OCI-M2 (cell line): Measurements from ENCODE around the gene MRPL23.

ENCODE experiments used
- DNase-seq: peaks from one replicate; lab custom pipeline; 2025; ENCODE audit not compliant: unreplicated experiment; lab: John Stamatoyannopoulos, UW

MRPL23 gene

DNA sequence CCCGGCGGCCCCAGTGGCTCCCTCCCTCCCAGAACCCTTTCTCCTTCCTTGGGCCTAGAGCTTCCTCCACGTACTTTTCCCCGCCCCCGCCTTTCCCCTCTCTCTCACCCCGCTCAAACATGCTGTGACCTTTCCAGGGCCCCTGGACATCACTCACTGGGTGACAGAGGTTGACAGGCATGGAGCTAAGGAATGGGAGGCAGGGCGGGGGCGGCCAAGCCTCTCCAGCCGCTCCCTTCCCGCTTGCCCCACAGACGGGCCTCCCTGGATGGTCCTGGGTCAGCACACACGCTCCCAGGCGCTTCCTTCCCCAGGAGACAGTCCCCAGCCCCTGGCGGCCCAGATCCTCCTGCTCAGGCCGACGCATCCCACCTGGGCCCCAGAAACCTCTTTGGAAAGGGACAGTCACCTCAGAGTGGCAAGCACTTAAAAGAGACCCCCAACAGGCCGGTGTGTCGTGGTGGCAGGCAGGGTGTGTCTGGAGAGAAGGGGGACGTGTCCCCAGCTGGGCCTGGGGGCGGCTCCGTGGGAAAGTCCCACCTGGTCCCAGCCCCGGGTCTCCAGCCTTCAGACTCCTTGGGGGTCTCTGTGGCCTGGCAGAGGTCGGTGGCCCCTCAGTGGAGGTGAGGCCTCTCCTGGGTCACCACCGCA is 41.7 kb downstream of the MRPL23 start:
- no peak for DNase-seq

DNA sequence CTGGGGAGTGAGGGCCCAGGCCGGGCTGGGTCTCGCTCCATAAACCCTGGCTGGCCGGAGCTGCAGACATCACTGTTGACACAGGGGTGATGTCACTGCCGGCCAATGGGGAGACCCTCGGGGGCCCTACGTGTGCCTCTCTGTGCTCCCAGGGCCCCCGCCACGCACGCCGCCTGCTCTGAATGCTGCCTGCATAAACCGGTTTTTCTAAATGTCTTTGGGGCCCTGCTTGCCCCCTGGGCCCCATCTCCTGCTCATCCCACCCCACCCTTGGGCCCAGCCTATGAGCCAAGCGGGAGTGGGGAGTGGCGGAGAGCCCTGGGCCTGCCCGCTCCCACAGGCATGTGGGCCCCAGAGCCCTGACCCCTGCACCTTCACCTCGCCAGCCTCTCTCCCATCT is 42.8 kb downstream of the MRPL23 start:
- no peak for DNase-seq

DNA sequence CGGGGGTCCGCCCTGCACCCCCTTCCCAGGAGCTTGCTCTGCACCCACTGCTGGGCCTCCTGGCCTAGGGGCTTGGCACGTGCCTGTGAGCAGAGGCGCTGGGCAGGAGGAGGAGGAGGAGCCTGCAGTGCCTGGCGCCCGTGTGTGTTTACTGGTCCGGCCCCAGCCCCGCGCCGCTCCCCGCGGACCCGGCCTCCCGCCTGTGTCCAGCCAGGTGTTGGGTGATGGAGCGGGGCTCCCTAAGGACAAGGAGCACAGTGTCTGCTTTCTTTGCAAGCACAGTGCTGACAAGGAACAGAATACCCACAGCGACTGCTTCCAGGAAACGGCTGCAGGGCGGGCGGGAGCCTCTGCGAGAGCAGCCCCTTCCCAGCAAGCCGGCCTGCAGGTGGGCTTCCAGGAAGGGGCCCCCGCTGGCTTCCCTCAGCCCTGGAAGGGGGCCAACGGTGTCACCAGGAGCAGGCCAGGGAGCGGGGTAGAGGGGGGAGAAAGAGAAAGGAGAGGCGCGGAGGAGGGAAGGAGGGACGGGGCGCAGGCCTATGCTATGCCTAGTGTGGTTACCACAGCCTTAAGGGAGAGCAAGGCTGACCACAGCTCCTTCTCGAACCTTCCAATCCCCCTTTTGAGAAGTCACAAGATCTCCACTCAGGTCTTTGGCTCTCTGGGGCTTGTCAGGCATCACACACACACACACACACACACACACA is 43.9 kb downstream of the MRPL23 start:
- no peak for DNase-seq

DNA sequence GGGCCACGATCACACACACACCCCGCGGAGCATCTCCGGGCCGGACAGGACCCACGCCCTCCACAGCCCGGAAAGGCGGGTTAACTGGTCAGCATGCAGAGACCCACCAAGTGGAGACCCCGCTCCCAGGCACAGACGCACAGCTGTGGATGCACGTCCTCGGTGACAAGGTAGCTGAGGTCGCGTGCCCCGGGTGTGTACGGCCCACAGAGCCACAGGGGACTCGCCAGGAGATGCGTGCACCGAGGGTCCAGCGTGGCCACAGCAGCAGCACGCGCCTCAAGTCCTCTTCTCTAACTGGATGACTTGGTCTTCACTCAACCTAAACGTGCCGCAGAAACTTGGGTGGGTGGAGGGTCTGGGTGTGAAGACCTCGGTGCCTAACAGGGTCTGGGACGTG is 45.0 kb downstream of the MRPL23 start:
- no peak for DNase-seq

DNA sequence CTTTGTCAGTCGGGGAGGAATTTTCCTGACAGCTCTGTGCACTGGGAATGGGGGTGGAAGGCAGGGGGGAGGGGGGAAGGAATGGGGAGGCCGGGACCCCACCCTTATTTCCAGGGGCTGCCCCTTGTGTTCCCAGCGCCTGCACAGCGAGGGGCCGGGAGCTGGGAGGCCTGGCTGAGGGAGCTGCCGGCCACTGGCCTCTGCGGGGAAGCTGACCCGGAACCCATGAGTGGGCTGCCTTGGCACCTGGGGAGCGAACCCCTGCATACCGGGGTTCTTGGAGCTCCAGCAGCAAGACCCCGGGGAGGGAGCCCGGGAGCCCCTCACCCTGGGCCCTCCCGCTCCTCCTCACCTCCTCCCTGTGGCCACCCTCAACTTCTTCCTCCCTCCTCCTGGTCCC is 47.0 kb downstream of the MRPL23 start:
- no peak for DNase-seq

DNA sequence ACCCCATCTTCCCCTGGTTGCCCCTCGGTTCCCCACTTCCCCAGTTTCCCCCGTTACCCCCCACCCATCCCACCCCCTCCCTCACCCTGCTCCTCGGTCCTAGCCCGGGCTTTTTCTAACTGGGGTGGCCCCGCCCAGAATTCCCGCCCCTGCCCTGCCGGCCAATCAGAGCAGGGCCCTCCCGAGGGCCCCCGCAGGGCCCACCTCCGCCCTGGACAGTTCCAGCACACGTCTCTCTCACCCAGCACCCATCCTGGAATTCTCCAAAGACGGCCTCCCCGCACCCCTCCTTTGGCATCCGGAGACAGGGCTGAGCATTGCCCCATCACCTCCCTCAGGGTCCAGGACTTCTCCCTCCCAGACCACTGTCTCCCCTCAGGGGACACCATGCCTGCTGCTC is 50.6 kb downstream of the MRPL23 start, which contains the start of gene H19:
TSS of gene H19 (minus strand) at position 88 of the 400 bp plus-strand sequence.
- no peak for DNase-seq

DNA sequence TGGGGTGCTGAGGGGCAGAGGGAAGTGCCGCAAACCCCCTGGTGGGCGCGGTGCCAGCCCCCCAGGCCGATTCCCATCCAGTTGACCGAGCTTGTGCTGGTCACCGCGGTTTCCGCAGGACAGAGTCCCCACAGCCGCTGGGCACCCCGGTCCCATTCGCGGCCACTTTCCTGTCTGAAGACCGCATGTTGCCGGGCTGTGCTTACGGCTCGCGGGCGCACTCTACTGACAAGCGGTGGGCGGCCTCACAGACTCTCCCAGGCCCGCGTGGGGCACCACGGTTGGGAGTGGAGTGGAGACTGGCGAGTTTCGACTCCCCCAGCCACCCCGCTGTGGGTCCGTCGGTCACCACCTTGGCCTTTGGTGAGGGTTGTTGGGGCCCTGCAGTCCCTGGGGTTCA is 51.2 kb downstream of the MRPL23 start:
- DNase-seq: no peak

DNA sequence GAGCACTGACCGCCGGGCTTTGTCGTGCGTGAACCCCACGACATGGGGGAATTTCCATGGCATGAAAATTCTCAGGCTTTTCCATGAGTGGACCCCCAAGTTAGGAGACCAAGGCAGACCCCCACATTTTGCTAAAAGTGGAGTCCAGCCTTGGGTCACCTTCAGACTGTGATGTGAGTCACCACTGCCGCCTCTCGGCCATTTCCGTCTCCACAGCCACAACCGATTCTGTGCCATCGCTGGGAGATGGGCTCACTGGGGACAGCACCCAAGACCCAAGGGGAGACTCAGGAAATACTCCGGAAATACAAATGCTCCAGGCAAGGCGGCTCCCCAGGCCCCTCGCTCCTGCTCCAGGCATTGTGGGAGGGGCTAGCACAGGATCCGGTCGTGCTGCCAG is 51.7 kb downstream of the MRPL23 start:
- DNase-seq: no peak

DNA sequence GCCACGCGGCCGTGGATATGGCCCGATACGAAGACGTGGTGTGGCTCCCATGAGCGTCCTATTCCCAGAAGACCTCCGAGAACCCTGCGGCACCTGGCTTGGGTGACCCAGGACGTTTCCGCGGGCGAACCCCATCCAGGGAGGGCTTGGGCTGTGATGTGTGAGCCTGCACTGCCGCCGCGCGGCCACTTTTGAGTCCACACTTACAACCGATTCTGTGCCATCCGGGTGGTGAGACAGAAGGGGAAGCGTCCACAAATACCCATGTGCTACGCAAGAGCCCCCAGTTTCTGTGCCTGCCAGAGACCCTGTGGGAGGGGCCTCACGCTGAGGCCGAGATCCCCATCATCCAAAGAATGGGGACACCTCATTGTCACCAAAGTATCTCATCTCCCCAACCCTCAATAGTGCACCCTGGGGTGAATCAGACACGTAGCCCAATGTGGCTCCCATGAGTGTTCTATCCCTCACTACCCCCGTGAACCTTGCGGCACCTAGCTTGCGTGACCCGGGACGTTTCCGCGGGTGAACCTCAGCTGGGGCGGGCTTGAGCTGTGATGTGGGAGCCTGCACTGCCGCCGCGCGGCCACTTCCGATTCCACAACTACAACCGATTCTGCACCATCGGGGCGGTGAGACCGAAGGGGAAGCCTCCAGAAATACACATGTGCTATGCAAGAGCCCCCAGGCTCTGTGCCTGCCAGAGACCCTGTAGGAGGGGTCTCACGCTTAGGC is 55.1 kb downstream of the MRPL23 start:
- no peak for DNase-seq

DNA sequence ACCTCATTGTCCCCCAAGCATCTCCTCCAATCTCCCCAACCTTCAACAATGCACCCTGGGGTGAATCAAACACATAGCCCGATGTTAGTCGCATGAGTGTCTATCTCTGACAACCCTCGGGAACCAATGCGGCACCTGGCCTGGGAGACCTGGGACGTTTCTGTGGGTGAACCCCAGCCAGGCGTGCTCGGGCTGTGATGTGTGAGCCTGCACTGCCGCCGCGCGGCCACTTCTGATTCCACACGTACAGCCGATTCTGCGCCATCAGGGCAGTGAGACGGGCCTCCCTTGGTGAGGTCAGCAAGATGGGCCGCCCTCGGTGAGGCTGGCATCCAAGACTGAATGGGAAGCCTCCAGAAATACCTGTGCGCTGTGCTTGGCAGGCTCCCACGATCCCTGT is 55.7 kb downstream of the MRPL23 start:
- DNase-seq: no peak

DNA sequence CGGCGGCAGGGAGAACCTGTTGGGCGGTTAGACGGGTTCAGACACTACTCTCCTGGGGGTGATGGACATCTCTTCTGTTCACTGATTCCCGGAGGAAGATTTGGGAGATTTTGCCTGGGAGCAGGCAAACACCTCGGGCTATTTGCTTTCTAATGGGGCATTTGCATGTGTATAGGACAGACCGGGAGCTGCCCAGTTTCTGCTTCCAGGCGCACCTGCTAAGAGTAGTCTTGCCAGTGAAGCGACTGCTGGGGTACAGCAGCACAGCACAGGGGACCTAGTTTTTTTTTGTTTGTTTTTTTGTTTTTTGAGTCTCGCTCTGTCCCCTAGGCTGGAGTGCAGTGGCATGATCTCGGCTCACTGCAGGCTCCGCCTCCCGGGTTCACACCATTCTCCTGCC is 57.3 kb downstream of the MRPL23 start:
- DNase-seq: no peak
